BJ (cell line): ENCODE results near the gene PLA2G15. TPM values are rescaled to one million over a fixed set of nuclear protein-coding genes. Genes with fewer than 3 reads are reported as not detected.

ENCODE experiments used
- CTCF ChIA-PET: fragments of 350-600 bp; formaldehyde crosslinking; extraction: SDS; loops from one replicate; lab custom pipeline; 2021; ENCODE audit warnings: antibody characterized with exemption, inconsistent platforms; lab: Yijun Ruan, JAX
- POLR2A ChIA-PET: fragments of 300-600 bp; sonication (Branson Sonifier 250); formaldehyde crosslinking; extraction: SDS; loops from one replicate; lab custom pipeline; 2021; ENCODE audit warnings: antibody characterized with exemption; lab: Charles Lee
- DNase-seq: peaks from one replicate; pipeline ENCODE4 v3.0.0-alpha.2; 2011; ENCODE audit warnings: low read depth
- H3K27me3 ChIP-seq: 2 replicates; pipeline ENCODE4 v1.6.0; 2011; ENCODE audit warnings: low read length; ENCODE audit not compliant: control insufficient read depth, insufficient read depth
- H3K36me3 ChIP-seq: 2 replicates; pipeline ENCODE4 v1.5.1; 2011; ENCODE audit warnings: low read length; ENCODE audit not compliant: control insufficient read depth, insufficient read depth
- H3K4me3 ChIP-seq: 2 replicates; pipeline ENCODE4 v1.5.1; 2011; ENCODE audit warnings: low read depth, mild to moderate bottlenecking, control low read depth, low read length
- polyA plus RNA-seq: library from polyadenylated mRNA; depleted of rRNA; stranded (reverse); fragments of >200 nt; gene quantifications from 2 replicates; pipeline ENCODE4 v1.2.3, GENCODE V29; 2011
- TF ChIP-seq, protein P1 (sequence below): IDR thresholded peaks from 2 replicates; pipeline ENCODE4 v1.5.1; 2011; ENCODE audit warnings: low read depth, mild to moderate bottlenecking, control low read depth, inconsistent platforms, low read length, moderate library complexity; ENCODE audit not compliant: insufficient read depth

Gene PLA2G15
- polyA plus RNA-seq, 1 experiment: 39.2 TPM

DNA sequence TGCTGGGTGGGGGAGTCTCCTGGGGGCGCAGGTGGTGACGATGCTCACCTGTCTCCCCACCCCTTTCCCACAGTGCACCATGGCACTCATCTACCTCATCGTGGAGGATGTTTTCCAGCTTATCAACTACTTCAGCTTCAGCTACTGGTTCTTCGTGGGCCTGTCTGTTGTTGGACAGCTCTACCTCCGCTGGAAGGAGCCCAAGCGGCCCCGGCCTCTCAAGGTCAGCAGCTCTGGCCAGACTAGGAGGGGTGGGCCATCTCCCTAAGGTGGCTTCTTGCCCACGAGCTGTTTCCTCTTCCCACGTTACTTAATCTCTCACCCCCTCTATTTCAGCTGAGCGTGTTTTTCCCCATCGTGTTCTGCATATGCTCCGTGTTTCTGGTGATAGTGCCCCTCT lies 51.1 kb downstream of the PLA2G15 start:
- TF ChIP-seq, protein P1, sequence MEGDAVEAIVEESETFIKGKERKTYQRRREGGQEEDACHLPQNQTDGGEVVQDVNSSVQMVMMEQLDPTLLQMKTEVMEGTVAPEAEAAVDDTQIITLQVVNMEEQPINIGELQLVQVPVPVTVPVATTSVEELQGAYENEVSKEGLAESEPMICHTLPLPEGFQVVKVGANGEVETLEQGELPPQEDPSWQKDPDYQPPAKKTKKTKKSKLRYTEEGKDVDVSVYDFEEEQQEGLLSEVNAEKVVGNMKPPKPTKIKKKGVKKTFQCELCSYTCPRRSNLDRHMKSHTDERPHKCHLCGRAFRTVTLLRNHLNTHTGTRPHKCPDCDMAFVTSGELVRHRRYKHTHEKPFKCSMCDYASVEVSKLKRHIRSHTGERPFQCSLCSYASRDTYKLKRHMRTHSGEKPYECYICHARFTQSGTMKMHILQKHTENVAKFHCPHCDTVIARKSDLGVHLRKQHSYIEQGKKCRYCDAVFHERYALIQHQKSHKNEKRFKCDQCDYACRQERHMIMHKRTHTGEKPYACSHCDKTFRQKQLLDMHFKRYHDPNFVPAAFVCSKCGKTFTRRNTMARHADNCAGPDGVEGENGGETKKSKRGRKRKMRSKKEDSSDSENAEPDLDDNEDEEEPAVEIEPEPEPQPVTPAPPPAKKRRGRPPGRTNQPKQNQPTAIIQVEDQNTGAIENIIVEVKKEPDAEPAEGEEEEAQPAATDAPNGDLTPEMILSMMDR: no peak
- no peak overlapping the region for H3K4me3 ChIP-seq
- DNase-seq: no peak
- peaks cover 30% of the 10 kb centered on the region for H3K36me3 ChIP-seq
- POLR2A ChIA-PET: no interaction called here
- CTCF ChIA-PET: no interaction called here
- H3K27me3 ChIP-seq: no peaks in the 10 kb centered on the region

DNA sequence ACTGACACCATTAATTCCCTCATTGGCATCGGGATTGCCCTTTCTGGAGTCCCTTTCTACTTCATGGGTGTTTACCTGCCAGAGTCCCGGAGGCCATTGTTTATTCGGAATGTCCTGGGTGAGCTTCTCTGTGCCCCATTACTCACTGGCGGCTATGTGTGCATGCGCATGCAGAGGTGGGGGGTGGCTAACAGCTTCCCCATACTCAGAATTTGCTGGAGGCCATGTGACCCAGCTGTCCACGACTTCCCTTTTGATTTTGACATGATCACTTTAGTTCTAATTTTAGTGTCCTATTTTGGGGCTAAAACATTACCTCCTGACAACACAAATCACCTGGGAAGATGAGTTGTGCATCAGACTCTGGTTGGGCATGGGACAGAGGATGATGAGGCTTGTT lies 51.5 kb downstream of the PLA2G15 start:
- Histone ChIP-seq H3K27me3 (no peaks in the 10 kb centered on the region), H3K4me3 (no peak overlapping the region), H3K36me3 (peaks cover 28% of the 10 kb centered on the region)
- no peak for DNase-seq
- ChIA-PET CTCF (interaction anchor here (1.0 kb wide), 1 partner anchor 33 kb away, joined by 5 read pairs; the partner anchor contains the start of gene SLC7A6), POLR2A (no interaction called here)
- TF ChIP-seq, protein P1: no peak

DNA sequence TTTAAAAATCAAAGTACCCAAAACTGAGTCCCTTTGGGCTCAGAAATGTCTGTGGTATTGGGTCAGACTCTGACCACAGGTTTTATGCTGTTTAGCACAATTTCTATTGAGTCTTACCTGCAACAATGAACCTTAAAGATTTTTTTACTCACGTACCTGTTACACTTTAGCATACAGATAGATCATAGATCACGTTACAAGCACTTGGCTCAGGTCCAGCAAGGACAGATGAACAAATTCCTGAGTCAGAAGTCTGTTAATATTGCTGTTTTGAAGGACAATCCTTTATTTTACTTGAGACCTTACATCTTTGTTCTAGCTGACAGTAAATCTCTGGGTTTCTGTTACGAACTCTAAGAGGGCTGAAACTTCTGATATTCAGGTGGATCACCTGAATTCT lies 52.7 kb downstream of the PLA2G15 start:
- TF ChIP-seq, protein P1: no peak
- no peak overlapping the region for H3K4me3 ChIP-seq
- ChIA-PET CTCF (interaction anchor here (1.0 to 3.9 kb wide), 3 partner anchors 8 to 36 kb away, joined by 3 to 46 read pairs (median 4); partner anchors contain the start of gene SLC7A6), POLR2A (no interaction called here)
- peaks cover 36% of the 10 kb centered on the region for H3K36me3 ChIP-seq
- H3K27me3 ChIP-seq: no peaks in the 10 kb centered on the region
- no peak for DNase-seq

DNA sequence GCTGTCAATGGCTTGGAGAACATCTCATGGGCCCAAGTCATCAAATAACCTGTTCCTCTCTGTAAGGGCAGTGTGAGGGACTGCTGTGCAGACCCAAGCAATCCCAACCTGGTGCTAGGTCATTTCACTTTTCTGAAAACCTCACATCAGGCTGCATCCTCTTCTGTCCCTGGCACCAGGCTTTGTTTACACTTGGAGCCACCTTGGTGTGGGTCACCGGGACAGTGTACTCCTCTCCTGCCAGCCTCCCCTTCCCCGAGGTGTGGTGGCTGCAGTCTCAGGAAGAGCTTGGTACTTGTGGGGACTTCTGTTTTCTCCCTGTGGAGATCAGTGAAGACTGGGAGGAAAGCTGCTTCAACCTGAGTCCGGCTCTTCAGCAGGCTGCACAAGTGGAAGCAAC lies 53.1 kb downstream of the PLA2G15 start:
- no peak overlapping the region for H3K4me3 ChIP-seq
- ChIA-PET CTCF (interaction anchor here (1.0 to 3.9 kb wide), 3 partner anchors 9 to 36 kb away, joined by 3 to 46 read pairs (median 4); partner anchors contain the start of gene SLC7A6), POLR2A (no interaction called here)
- no peaks in the 10 kb centered on the region for H3K27me3 ChIP-seq
- TF ChIP-seq, protein P1: no peak
- no peak for DNase-seq
- H3K36me3 ChIP-seq: peaks cover 36% of the 10 kb centered on the region

DNA sequence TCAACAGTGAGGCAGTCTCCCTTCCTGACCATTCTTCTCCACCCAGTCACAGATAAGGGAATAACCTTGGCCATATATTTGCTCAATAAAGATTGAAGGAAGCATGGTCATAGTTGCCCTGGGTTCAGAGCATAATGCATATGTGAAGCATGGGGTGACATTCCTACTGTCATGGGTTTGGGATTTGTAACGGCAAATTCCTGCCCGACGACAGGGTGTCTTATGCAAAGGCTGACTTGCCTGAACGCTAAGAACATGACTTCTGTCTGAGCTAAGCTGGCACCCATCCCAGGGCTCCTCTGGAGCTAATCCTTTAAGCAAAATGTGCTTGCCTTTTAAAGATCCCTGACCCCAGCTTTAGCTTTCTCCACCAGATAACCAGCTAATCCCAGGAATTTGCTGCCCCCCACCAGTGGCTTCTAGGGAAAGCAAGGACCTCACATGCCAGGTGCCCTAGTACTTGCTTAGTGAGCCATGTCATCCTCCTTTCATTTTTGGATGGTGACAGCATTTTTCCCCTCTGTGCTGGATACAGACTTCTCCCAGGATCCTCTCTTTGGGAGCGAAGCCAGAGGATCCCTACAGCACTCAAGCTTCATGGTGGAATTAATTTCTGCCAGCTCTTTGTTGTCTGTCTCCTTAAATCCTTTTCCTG lies 53.9 kb downstream of the PLA2G15 start:
- Histone ChIP-seq H3K27me3 (no peaks in the 10 kb centered on the region), H3K36me3 (peaks cover 32% of the 10 kb centered on the region), H3K4me3 (no peak overlapping the region)
- ChIA-PET POLR2A (interaction anchor here (0.6 kb wide), 1 partner anchor 10 kb away, joined by 4 read pairs; no protein-coding TSS in a partner anchor), CTCF (interaction anchor here (1.0 to 3.9 kb wide), 4 partner anchors 9 to 37 kb away, joined by 3 to 46 read pairs (median 5); partner anchors contain the start of genes PRMT7, SLC7A6 and SLC7A6OS)
- TF ChIP-seq, protein P1: no peak
- DNase-seq: no peak
